K562 (cell line): ENCODE measurements around the gene PARD3. TPM values are rescaled to one million over a fixed set of nuclear protein-coding genes. Genes with fewer than 3 reads are reported as not detected.

ENCODE experiments used
- polyA plus RNA-seq, 8 experiments: library from polyadenylated mRNA; depleted of rRNA in 4 of 8; stranded (reverse) in 5 of 8; unstranded in 3 of 8; fragments of >200 nt; fragmentation: Nextera tagmentation in 2 of 8; fragmentation: Illumina TruSeq in 1 of 8; extraction: Ambion mirVana in 2 of 8; extraction: Trizol in 1 of 8; gene quantifications; 2 replicates each; pipeline versions ENCODE4 v1.2.1 to v1.2.3, GENCODE V29; 2011 to 2014; ENCODE audit warnings: inconsistent platforms in 1 of 8, missing spikeins in 1 of 8
- total RNA-seq, 7 experiments: library from RNA; depleted of rRNA in 6 of 7; stranded (reverse); fragments of >200 nt in 6 of 7; fragmentation: Illumina TruSeq in 2 of 7; extraction: Trizol in 2 of 7; gene quantifications; 2 replicates each; pipeline versions ENCODE4 v1.2.1 to v1.2.3, GENCODE V29; 2011 to 2021; ENCODE audit warnings: low replicate concordance in 1 of 7
- TF ChIP-seq, protein P1 (sequence below), 2 experiments: fragments of 450-650 bp in 1 of 2; sonication (generic) in 1 of 2; formaldehyde crosslinking in 1 of 2; IDR thresholded peaks; 2 replicates each; pipeline versions ENCODE4 v1.7.1 to v1.9.0; 2016 to 2022; ENCODE audit warnings: inconsistent platforms in 1 of 2, mild to moderate bottlenecking in 1 of 2, missing genetic modification reagents in 1 of 2

Gene PARD3
- total and polyA plus RNA-seq, 9 of the 15 experiments (the other 6 are each of a cell fraction or from before 2014, with no cell fraction given) = 2.7 to 11.7 (median 7.7) TPM

- TF ChIP-seq, protein P1, sequence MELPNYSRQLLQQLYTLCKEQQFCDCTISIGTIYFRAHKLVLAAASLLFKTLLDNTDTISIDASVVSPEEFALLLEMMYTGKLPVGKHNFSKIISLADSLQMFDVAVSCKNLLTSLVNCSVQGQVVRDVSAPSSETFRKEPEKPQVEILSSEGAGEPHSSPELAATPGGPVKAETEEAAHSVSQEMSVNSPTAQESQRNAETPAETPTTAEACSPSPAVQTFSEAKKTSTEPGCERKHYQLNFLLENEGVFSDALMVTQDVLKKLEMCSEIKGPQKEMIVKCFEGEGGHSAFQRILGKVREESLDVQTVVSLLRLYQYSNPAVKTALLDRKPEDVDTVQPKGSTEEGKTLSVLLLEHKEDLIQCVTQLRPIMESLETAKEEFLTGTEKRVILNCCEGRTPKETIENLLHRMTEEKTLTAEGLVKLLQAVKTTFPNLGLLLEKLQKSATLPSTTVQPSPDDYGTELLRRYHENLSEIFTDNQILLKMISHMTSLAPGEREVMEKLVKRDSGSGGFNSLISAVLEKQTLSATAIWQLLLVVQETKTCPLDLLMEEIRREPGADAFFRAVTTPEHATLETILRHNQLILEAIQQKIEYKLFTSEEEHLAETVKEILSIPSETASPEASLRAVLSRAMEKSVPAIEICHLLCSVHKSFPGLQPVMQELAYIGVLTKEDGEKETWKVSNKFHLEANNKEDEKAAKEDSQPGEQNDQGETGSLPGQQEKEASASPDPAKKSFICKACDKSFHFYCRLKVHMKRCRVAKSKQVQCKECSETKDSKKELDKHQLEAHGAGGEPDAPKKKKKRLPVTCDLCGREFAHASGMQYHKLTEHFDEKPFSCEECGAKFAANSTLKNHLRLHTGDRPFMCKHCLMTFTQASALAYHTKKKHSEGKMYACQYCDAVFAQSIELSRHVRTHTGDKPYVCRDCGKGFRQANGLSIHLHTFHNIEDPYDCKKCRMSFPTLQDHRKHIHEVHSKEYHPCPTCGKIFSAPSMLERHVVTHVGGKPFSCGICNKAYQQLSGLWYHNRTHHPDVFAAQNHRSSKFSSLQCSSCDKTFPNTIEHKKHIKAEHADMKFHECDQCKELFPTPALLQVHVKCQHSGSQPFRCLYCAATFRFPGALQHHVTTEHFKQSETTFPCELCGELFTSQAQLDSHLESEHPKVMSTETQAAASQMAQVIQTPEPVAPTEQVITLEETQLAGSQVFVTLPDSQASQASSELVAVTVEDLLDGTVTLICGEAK (IDR thresholded peaks at IDR 0.05) = no peak
- TF ChIP-seq, protein P1 (CRISPR knock-in tag; IDR thresholded peaks at IDR 0.05) = no peak
- TF ChIP-seq, all 486 proteins: peak for 0
Measured at GRCh38 chr10:34109952-34110702, 705.0 kb downstream of the PARD3 start (continued).
